HCT116 (cell line): ENCODE data around the gene SCUBE2. TPM values are rescaled to one million over a fixed set of nuclear protein-coding genes. Genes with fewer than 3 reads are reported as not detected.

Experiments used
- ATAC-seq: fragments of 200-7000 bp; cut with Tn5 transposase; 2 replicates; pipeline ENCODE4 v1.9.1; 2020; ENCODE audit warnings: mild to moderate bottlenecking, moderate library complexity
- BruUV-seq: library from RNA; stranded (reverse); fragments of 400-500 nt; replicated peaks from 2 replicates; lab custom pipeline; 2021; lab: Mats Ljungman, UMichigan
- CTCF ChIA-PET: fragments of 300-600 bp; sonication (Branson Sonifier 250); formaldehyde crosslinking; loops from one replicate; lab custom pipeline; 2021; ENCODE audit warnings: antibody characterized with exemption; lab: Charles Lee
- POLR2A ChIA-PET: fragments of 300-600, 350-600 bp; sonication (Branson Sonifier 250); formaldehyde crosslinking; loops from one replicate; lab custom pipeline; 2021; ENCODE audit warnings: antibody characterized with exemption; lab: Charles Lee
- RAD21 ChIA-PET, 2 experiments: fragments of 300-600 bp; sonication (Branson Sonifier 250); formaldehyde crosslinking; loops; one replicate each; lab custom pipeline; 2023; ENCODE audit warnings: low total read pairs in 2 of 2; ENCODE audit not compliant: uncharacterized antibody in 2 of 2, unreplicated experiment in 2 of 2, low non-redundant PET in 1 of 2; lab: Charles Lee
- DNase-seq: peaks from one replicate; pipeline ENCODE4 v3.0.0-alpha.2; 2010; ENCODE audit warnings: low read depth, low spot score
- H2AFZ ChIP-seq: fragments of 200-600 bp; shearing (Covaris generic), sonication (generic); 2 replicates; pipeline ENCODE4 v1.6.1; 2017; ENCODE audit warnings: low read depth, mixed run types, mixed read lengths, antibody characterized with exemption, low read length; ENCODE audit not compliant: poor library complexity, severe bottlenecking
- H3K27ac ChIP-seq: 2 replicates; pipeline ENCODE4 v1.5.1; 2012; ENCODE audit warnings: low read depth, low read length
- H3K27me3 ChIP-seq: fragments of 200-600 bp; sonication (generic); 2 replicates; pipeline ENCODE4 v1.6.1; 2016; ENCODE audit warnings: mixed run types, low read length, mixed read lengths; ENCODE audit not compliant: insufficient read depth
- H3K36me3 ChIP-seq, 2 experiments: fragments of 200-500 bp in 1 of 2; fragments of 200-600 bp in 1 of 2; sonication (Bioruptor generic) in 1 of 2; sonication (generic) in 1 of 2; 2 replicates each; pipeline versions ENCODE4 v1.5.1 to v1.6.1; 2014 to 2016; ENCODE audit warnings: low read length in 2 of 2, inconsistent platforms in 1 of 2, mixed read lengths in 1 of 2, mixed run types in 1 of 2; ENCODE audit not compliant: insufficient read depth in 2 of 2, control insufficient read depth in 1 of 2
- H3K4me1 ChIP-seq, 2 experiments: fragments of 200-600 bp in 1 of 2; sonication (generic) in 1 of 2; 2 replicates each; pipeline versions ENCODE4 v1.5.1 to v1.6.1; 2012 to 2017; ENCODE audit warnings: low read length in 2 of 2, inconsistent platforms in 1 of 2, mild to moderate bottlenecking in 1 of 2, mixed read lengths in 1 of 2, mixed run types in 1 of 2, moderate library complexity in 1 of 2; ENCODE audit not compliant: insufficient read depth in 2 of 2, control insufficient read depth in 1 of 2
- H3K4me2 ChIP-seq: fragments of 200-600 bp; sonication (generic); 2 replicates; pipeline ENCODE4 v1.6.1; 2017; ENCODE audit warnings: mixed run types, low read length, mixed read lengths
- H3K4me3 ChIP-seq, 2 experiments: fragments of 200-600 bp in 1 of 2; sonication (generic) in 1 of 2; replicated peaks in 1 of 2; 2 replicates each; pipeline ENCODE4 v1.5.1; 2011 to 2016; ENCODE audit warnings: low read length in 2 of 2, control low read depth in 1 of 2, low read depth in 1 of 2, mild to moderate bottlenecking in 1 of 2, mixed read lengths in 1 of 2, mixed run types in 1 of 2
- H3K79me2 ChIP-seq: fragments of 200-600 bp; sonication (generic); 2 replicates; pipeline ENCODE4 v1.6.1; 2017; ENCODE audit warnings: mild to moderate bottlenecking, mixed run types, low read length, moderate library complexity, mixed read lengths; ENCODE audit not compliant: insufficient read depth
- H3K9ac ChIP-seq: fragments of 200-600 bp; sonication (generic); 2 replicates; pipeline ENCODE4 v1.6.1; 2016; ENCODE audit warnings: low read length, mixed read lengths
- H3K9me2 ChIP-seq: fragments of 200-600 bp; sonication (generic), shearing (Covaris generic); 2 replicates; pipeline ENCODE4 v1.6.1; 2017; ENCODE audit warnings: mixed run types, mild to moderate bottlenecking, moderate library complexity; ENCODE audit not compliant: insufficient read depth
- H3K9me3 ChIP-seq, 2 experiments: fragments of 200-500 bp in 1 of 2; fragments of 200-600 bp in 1 of 2; sonication (Bioruptor generic) in 1 of 2; sonication (generic) in 1 of 2; 2 replicates each; pipeline ENCODE4 v1.6.1; 2014 to 2017; ENCODE audit warnings: low read length in 2 of 2, mixed read lengths in 2 of 2, inconsistent platforms in 1 of 2, low read depth in 1 of 2, mild to moderate bottlenecking in 1 of 2, mixed run types in 1 of 2, moderate library complexity in 1 of 2; ENCODE audit not compliant: control insufficient read depth in 1 of 2, insufficient read depth in 1 of 2
- H4K20me1 ChIP-seq: fragments of 200-600 bp; sonication (generic), shearing (Covaris generic); 2 replicates; pipeline ENCODE4 v1.6.1; 2017; ENCODE audit warnings: mixed run types, mild to moderate bottlenecking, moderate library complexity; ENCODE audit not compliant: insufficient read depth
- ATF3 ChIP-seq: IDR thresholded peaks from 2 replicates; pipeline ENCODE4 v1.6.1; 2012
- CBX3 ChIP-seq: IDR thresholded peaks from 2 replicates; pipeline ENCODE4 v1.6.1; 2012; ENCODE audit warnings: low read depth
- CEBPB ChIP-seq: IDR thresholded peaks from 2 replicates; pipeline ENCODE4 v1.6.1; 2012; ENCODE audit warnings: low read depth
- EGR1 ChIP-seq: IDR thresholded peaks from 2 replicates; pipeline ENCODE4 v1.6.1; 2012; ENCODE audit warnings: low read depth
- ELF1 ChIP-seq: IDR thresholded peaks from 2 replicates; pipeline ENCODE4 v1.6.1; 2012; ENCODE audit warnings: low read depth, borderline replicate concordance
- EZH2 ChIP-seq: fragments of 200-600 bp; sonication (generic); IDR thresholded peaks from 2 replicates; pipeline ENCODE4 v1.6.1; 2017; ENCODE audit warnings: antibody characterized with exemption, mixed run types
- EZH2phosphoT487 ChIP-seq: fragments of 200-600 bp; IDR thresholded peaks from 2 replicates; pipeline ENCODE4 v1.6.1; 2018; ENCODE audit warnings: antibody characterized with exemption, borderline replicate concordance
- FOSL1 ChIP-seq: IDR thresholded peaks from 2 replicates; pipeline ENCODE4 v1.6.1; 2012; ENCODE audit warnings: low read depth
- MAX ChIP-seq: IDR thresholded peaks from 2 replicates; pipeline ENCODE4 v1.6.1; 2012
- POLR2A ChIP-seq: IDR thresholded peaks from 2 replicates; pipeline ENCODE4 v1.7.0; 2011; ENCODE audit warnings: borderline replicate concordance; ENCODE audit not compliant: insufficient read depth, insufficient read length; ENCODE audit errors: extremely low read depth
- POLR2AphosphoS5 ChIP-seq: IDR thresholded peaks from 2 replicates; pipeline ENCODE4 v1.6.1; 2011; ENCODE audit warnings: mild to moderate bottlenecking, low read depth, low read length, moderate library complexity
- REST ChIP-seq: IDR thresholded peaks from 2 replicates; pipeline ENCODE4 v1.6.1; 2012; ENCODE audit warnings: low read depth
- SP1 ChIP-seq: IDR thresholded peaks from 2 replicates; pipeline ENCODE4 v1.6.1; 2012; ENCODE audit warnings: low read depth
- SRF ChIP-seq: IDR thresholded peaks from 2 replicates; pipeline ENCODE4 v1.6.1; 2012; ENCODE audit warnings: low read depth
- ZFX ChIP-seq: fragments of 450-650 bp; IDR thresholded peaks from 2 replicates; pipeline ENCODE4 v1.6.1; 2017
- ZNF274 ChIP-seq: fragments of 200-500 bp; sonication (Bioruptor generic); IDR thresholded peaks from 2 replicates; pipeline ENCODE4 v1.6.1; 2014; ENCODE audit warnings: mild to moderate bottlenecking, low read depth, low read length, inconsistent platforms
- intact Hi-C: fragments of 100-400 bp; cut with micrococcal nuclease; formaldehyde crosslinking; loops from 2 replicates; pipeline ENCODE4 v1.10.0; 2022
- total RNA-seq: library from RNA; stranded (reverse); gene quantifications from one replicate; pipeline ENCODE4 v1.2.1, GENCODE V29; 2021; ENCODE audit not compliant: unreplicated experiment

Gene SCUBE2
- total RNA-seq, 1 experiment from 2014 or later, result 1.3 TPM

- TF ChIP-seq REST, result no peak
- TF ChIP-seq ELF1, result no peak
- peak; percentile 62 for TF ChIP-seq SRF
- peak; percentile 35; the same call in 1 of the 2 replicates for TF ChIP-seq CEBPB
- no peak for TF ChIP-seq ZNF274
- TF ChIP-seq POLR2A, result no peak
- TF ChIP-seq ZFX, result no peak
- TF ChIP-seq FOSL1, result peak; percentile 86
- TF ChIP-seq, all 23 proteins: peak for 10
Observed at GRCh38 chr11:9138612-9139579, 47.5 kb upstream of the SCUBE2 start (continued).

GRCh38 chr11:9138133-9138453, 46.7 kb upstream of the SCUBE2 start:
- Histone ChIP-seq H3K27me3 (no peaks in the 10 kb centered on the region), H4K20me1 (peaks cover 5% of the 10 kb centered on the region; the same call in 1 of the 2 replicates), H3K79me2 (no peaks in the 10 kb centered on the region), H3K9ac (no peak overlapping the region), H3K27ac (peak overlapping the region; percentile 75), H3K9me2 (no peaks in the 10 kb centered on the region), H3K4me1 (peaks cover 33 to 35% of the 10 kb centered on the region in 2 experiments), H3K4me3 (no peak overlapping the region), H3K9me3 (no peaks in the 10 kb centered on the region), H3K36me3 (peaks cover 5 to 11% of the 10 kb centered on the region in 2 experiments; a peak in 3 of 4 replicates), H2AFZ (no peak overlapping the region), H3K4me2 (peak overlapping the region; percentile 53; the same call in 1 of the 2 replicates)
- ATAC-seq, result peak; percentile 7
- DNase-seq, result no peak
- POLR2A ChIA-PET, result interaction anchor here (1.0 to 1.3 kb wide), 3 partner anchors 9 to 174 kb away, joined by 3 read pairs; no protein-coding TSS in a partner anchor
- CTCF ChIA-PET, result interaction anchor here (0.8 to 4.1 kb wide), 15 partner anchors 9 to 450 kb away, joined by 3 to 26 read pairs (median 6); partner anchors contain the start of genes AKIP1 and TMEM9B
- BruUV-seq, result no TSS peak
- intact Hi-C loops, result loop anchor here (5.0 kb wide), 1 partner anchor 176 kb away; the partner anchor contains the start of gene TMEM9B
- RAD21 ChIA-PET, result interaction anchor here (0.9 to 1.8 kb wide), 2 partner anchors 122 to 123 kb away, joined by 3 to 20 read pairs; no protein-coding TSS in a partner anchor
- TF ChIP-seq ZNF274, result no peak
- TF ChIP-seq POLR2AphosphoS5, result no peak
- TF ChIP-seq MAX, result no peak
- no peak for TF ChIP-seq ATF3
- TF ChIP-seq EZH2phosphoT487, result no peak
- TF ChIP-seq CEBPB, result no peak
- no peak for TF ChIP-seq POLR2A
- no peak for TF ChIP-seq EGR1
- no peak for TF ChIP-seq SRF
- TF ChIP-seq SP1, result no peak
- TF ChIP-seq REST, result no peak
- TF ChIP-seq EZH2, result no peak
- TF ChIP-seq CBX3, result no peak
- no peak for TF ChIP-seq ELF1
